Stimulated activated CD8-positive, alpha-beta memory T cell treated with anti-CD3 and anti-CD28 coated beads, Interleukin-4, amount 100 ng/mL, for 24 hours (primary cell): ENCODE data around the gene LIMD2.

Experiments used
- DNase-seq: peaks from one replicate; pipeline ENCODE4 v3.0.0-alpha.2; 2020; ENCODE audit warnings: low read depth

The LIMD2 gene

GRCh38 chr17:63701456-63701820, 1.5 kb upstream of the LIMD2 start:
- DNase-seq, result no peak

- peak; percentile 38 for DNase-seq
These were observed 867 bp upstream of the LIMD2 start for GRCh38 chr17:63700528-63701455.

GRCh38 chr17:63698886-63699637, 863 bp downstream of the LIMD2 start:
- peak; percentile 79 for DNase-seq

GRCh38 chr17:63698381-63698885, 1.5 kb downstream of the LIMD2 start:
- no peak for DNase-seq

- peak; percentile 57 for DNase-seq
These were observed 2.3 kb downstream of the LIMD2 start for GRCh38 chr17:63697341-63698286.

GRCh38 chr17:63696381-63696961, 3.5 kb downstream of the LIMD2 start:
- DNase-seq, result no peak

- DNase-seq, result no peak
These were observed 4.0 kb downstream of the LIMD2 start for GRCh38 chr17:63695889-63696288.

GRCh38 chr17:63694950-63695773, 4.8 kb downstream of the LIMD2 start:
- DNase-seq, result no peak

- DNase-seq, result no peak
These were observed 5.5 kb downstream of the LIMD2 start for GRCh38 chr17:63694229-63694949.

- DNase-seq, result no peak
These were observed 6.4 kb downstream of the LIMD2 start for GRCh38 chr17:63693411-63694113.

GRCh38 chr17:63692195-63692816, 7.6 kb downstream of the LIMD2 start:
- no peak for DNase-seq

GRCh38 chr17:63689479-63689878, 10.4 kb downstream of the LIMD2 start:
- no peak for DNase-seq

- DNase-seq, result no peak
These were observed 11.4 kb downstream of the LIMD2 start for GRCh38 chr17:63688396-63689020.

GRCh38 chr17:63686138-63686685, 13.7 kb downstream of the LIMD2 start:
- DNase-seq, result no peak

- DNase-seq, result no peak
These were observed 14.3 kb downstream of the LIMD2 start for GRCh38 chr17:63685578-63685977.

GRCh38 chr17:63685041-63685440, 14.9 kb downstream of the LIMD2 start:
- no peak for DNase-seq

- no peak for DNase-seq
These were observed 16.9 kb downstream of the LIMD2 start for GRCh38 chr17:63682981-63683380.

- DNase-seq, result no peak
These were observed 17.5 kb downstream of the LIMD2 start for GRCh38 chr17:63682441-63682840.
